K562 (cell line): ENCODE data around the gene LMF2. TPM values are rescaled to one million over a fixed set of nuclear protein-coding genes. Genes with fewer than 3 reads are reported as not detected.

Source experiments
- CCNT2 ChIP-seq: IDR thresholded peaks from 2 replicates; pipeline ENCODE4 v1.6.1; 2011; ENCODE audit warnings: borderline replicate concordance, low read depth, mild to moderate bottlenecking, moderate library complexity, mixed read lengths, low read length; ENCODE audit not compliant: insufficient read length; ENCODE audit errors: extremely low read depth
- CREM ChIP-seq: IDR thresholded peaks from 2 replicates; pipeline ENCODE4 v1.6.1; 2014; ENCODE audit warnings: antibody characterized with exemption, low read depth
- CTBP1 ChIP-seq: fragments of 450-650 bp; IDR thresholded peaks from 2 replicates; pipeline ENCODE4 v1.6.1; 2016; ENCODE audit warnings: borderline replicate concordance
- KDM1A ChIP-seq, 2 experiments: fragments of 450-650 bp; IDR thresholded peaks; 2 replicates each; pipeline ENCODE4 v1.6.1; 2016; ENCODE audit warnings: mild to moderate bottlenecking in 2 of 2
- MEIS2 ChIP-seq: fragments of 450-650 bp; IDR thresholded peaks from 2 replicates; pipeline ENCODE4 v1.6.1; 2014; ENCODE audit warnings: mild to moderate bottlenecking; ENCODE audit not compliant: partially characterized antibody
- MTA3 ChIP-seq: fragments of 450-650 bp; formaldehyde crosslinking; IDR thresholded peaks from 2 replicates; pipeline ENCODE4 v1.6.1; 2017; ENCODE audit warnings: mild to moderate bottlenecking, borderline replicate concordance
- NFYB ChIP-seq: IDR thresholded peaks from 2 replicates; pipeline ENCODE4 v1.6.1; 2011; ENCODE audit warnings: mild to moderate bottlenecking, moderate library complexity; ENCODE audit not compliant: insufficient read length; ENCODE audit errors: extremely low read depth
- NR2C2 ChIP-seq, 2 experiments: fragments of 200-800 bp in 1 of 2; sonication (Bioruptor generic) in 1 of 2; sonication (generic) in 1 of 2; formaldehyde crosslinking in 1 of 2; IDR thresholded peaks; 2 replicates each; pipeline versions ENCODE4 v1.6.1 to v1.8.0; 2016 to 2022; ENCODE audit warnings: mild to moderate bottlenecking in 1 of 2, missing compliant biosample characterization in 1 of 2, missing genetic modification characterization in 1 of 2, missing genetic modification reagents in 1 of 2
- NRF1 ChIP-seq, 2 experiments: fragments of 450-650 bp; IDR thresholded peaks in 1 of 2; conservative IDR thresholded peaks in 1 of 2; 2 replicates each; pipeline ENCODE4 v1.6.1; 2014; ENCODE audit warnings: mild to moderate bottlenecking in 2 of 2
- POLR2A ChIP-seq: fragments of 450-650 bp; conservative IDR thresholded peaks from 2 replicates; pipeline ENCODE4 v1.6.1; 2016
- POLR2B ChIP-seq: fragments of 450-650 bp; IDR thresholded peaks from 2 replicates; pipeline ENCODE4 v1.6.1; 2018; ENCODE audit warnings: low read depth; ENCODE audit not compliant: partially characterized antibody
- POLR2G ChIP-seq: fragments of 200-400 bp; formaldehyde crosslinking; IDR thresholded peaks from 2 replicates; pipeline ENCODE4 v1.6.1; 2017; ENCODE audit warnings: low read depth, mild to moderate bottlenecking, antibody characterized with exemption, low read length, moderate library complexity
- TBP ChIP-seq: optimal IDR thresholded peaks from 2 replicates; pipeline ENCODE3; 2011; ENCODE audit warnings: low read depth, low read length, improper control_type of control experiment
- ZFX ChIP-seq: sonication (generic); formaldehyde crosslinking; IDR thresholded peaks from 2 replicates; pipeline ENCODE4 v1.8.0; 2022; ENCODE audit warnings: mild to moderate bottlenecking, missing genetic modification reagents, moderate library complexity
- polyA plus RNA-seq, 8 experiments: library from polyadenylated mRNA; depleted of rRNA in 4 of 8; stranded (reverse) in 5 of 8; unstranded in 3 of 8; fragments of >200 nt; fragmentation: Nextera tagmentation in 2 of 8; fragmentation: Illumina TruSeq in 1 of 8; extraction: Ambion mirVana in 2 of 8; extraction: Trizol in 1 of 8; gene quantifications; 2 replicates each; pipeline versions ENCODE4 v1.2.1 to v1.2.3, GENCODE V29; 2011 to 2014; ENCODE audit warnings: inconsistent platforms in 1 of 8, missing spikeins in 1 of 8
- total RNA-seq, 7 experiments: library from RNA; depleted of rRNA in 6 of 7; stranded (reverse); fragments of >200 nt in 6 of 7; fragmentation: Illumina TruSeq in 2 of 7; extraction: Trizol in 2 of 7; gene quantifications; 2 replicates each; pipeline versions ENCODE4 v1.2.1 to v1.2.3, GENCODE V29; 2011 to 2021; ENCODE audit warnings: low replicate concordance in 1 of 7
- TF ChIP-seq, protein P1 (sequence below): fragments of 250-450 bp; sonication (Bioruptor Pico); IDR thresholded peaks from 2 replicates; pipeline ENCODE4 v1.8.0; 2022; ENCODE audit warnings: moderate library complexity, mild to moderate bottlenecking, inconsistent platforms
- TF ChIP-seq, protein P2 (sequence below): fragments of 200-800 bp; sonication (Bioruptor generic); IDR thresholded peaks from 2 replicates; pipeline ENCODE4 v1.6.1; 2017; ENCODE audit warnings: missing genetic modification characterization, missing compliant biosample characterization
- TF ChIP-seq, protein P3 (sequence below), 2 experiments: IDR thresholded peaks; 2 replicates each; pipeline ENCODE4 v1.6.1; 2011; ENCODE audit warnings: borderline replicate concordance in 1 of 2, control low read depth in 1 of 2, low read depth in 1 of 2, low read length in 1 of 2, mild to moderate bottlenecking in 1 of 2, mixed read lengths in 1 of 2, moderate library complexity in 1 of 2; ENCODE audit not compliant: insufficient read depth in 1 of 2, insufficient read length in 1 of 2, poor library complexity in 1 of 2, severe bottlenecking in 1 of 2; ENCODE audit errors: extremely low read depth in 1 of 2
- TF ChIP-seq, protein P4 (sequence below), 2 experiments: fragments of 450-650 bp; IDR thresholded peaks; 2 replicates each; pipeline ENCODE4 v1.6.1; 2016

LMF2 gene
- total and polyA plus RNA-seq, 9 of the 15 experiments (the other 6 are each of a cell fraction or from before 2014, with no cell fraction given): 0.08 to 37.1 (median 7.6) TPM

DNA sequence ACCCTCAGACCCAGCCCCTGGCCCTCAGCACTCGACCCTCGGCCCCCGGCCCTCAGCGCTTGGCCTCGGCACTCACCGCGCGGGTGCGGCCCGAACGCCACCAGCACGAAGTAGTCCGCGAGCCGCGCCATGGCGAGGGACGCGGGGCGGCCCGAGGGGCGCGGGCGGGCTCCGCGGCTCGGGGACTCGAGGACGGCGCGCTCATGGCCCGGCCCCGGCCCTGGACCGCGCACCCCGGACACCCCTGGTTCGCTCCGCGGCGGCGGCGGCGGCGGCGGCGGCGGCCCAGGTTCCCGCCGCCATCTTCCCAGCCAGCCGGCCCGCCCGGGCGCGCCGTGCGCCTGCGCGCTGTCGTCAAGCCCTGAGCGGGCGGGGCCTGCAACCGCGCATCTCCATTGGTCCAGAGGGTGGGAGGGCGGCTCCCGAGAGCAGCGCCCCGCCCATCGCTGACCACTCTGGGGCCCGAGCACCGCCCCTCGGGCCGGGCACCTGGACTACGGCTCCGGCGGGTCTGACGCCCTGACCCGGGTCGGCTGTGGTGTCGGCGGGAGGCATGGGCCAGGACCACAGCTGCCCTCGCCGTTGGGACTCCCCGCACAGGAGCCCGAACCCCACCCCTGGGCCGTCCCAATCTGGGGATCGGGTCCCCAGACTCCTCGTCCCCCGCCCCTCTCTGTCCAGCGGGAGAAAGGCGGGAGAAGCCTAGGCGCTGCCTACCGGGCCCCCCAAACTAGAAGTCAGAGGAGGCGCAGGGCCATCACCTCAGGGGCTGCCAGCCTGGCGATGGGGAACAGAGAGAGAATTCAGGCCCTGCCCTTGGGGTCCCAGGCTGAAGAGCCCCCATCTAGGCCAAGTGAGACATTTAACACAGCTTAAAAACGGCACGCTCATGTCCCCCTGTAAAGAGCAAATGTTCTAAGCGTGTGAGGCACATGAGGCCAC is 32.5 kb downstream of the LMF2 start, which contains the start of gene SBF1 (continued):
- TF ChIP-seq, protein P1, sequence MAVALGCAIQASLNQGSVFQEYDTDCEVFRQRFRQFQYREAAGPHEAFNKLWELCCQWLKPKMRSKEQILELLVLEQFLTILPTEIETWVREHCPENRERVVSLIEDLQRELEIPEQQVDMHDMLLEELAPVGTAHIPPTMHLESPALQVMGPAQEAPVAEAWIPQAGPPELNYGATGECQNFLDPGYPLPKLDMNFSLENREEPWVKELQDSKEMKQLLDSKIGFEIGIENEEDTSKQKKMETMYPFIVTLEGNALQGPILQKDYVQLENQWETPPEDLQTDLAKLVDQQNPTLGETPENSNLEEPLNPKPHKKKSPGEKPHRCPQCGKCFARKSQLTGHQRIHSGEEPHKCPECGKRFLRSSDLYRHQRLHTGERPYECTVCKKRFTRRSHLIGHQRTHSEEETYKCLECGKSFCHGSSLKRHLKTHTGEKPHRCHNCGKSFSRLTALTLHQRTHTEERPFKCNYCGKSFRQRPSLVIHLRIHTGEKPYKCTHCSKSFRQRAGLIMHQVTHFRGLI (CRISPR knock-in tag): no peak
- TF ChIP-seq, protein P2, sequence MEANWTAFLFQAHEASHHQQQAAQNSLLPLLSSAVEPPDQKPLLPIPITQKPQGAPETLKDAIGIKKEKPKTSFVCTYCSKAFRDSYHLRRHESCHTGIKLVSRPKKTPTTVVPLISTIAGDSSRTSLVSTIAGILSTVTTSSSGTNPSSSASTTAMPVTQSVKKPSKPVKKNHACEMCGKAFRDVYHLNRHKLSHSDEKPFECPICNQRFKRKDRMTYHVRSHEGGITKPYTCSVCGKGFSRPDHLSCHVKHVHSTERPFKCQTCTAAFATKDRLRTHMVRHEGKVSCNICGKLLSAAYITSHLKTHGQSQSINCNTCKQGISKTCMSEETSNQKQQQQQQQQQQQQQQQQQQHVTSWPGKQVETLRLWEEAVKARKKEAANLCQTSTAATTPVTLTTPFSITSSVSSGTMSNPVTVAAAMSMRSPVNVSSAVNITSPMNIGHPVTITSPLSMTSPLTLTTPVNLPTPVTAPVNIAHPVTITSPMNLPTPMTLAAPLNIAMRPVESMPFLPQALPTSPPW (CRISPR knock-in tag): peak; percentile 48
- TF ChIP-seq NRF1 (conservative IDR thresholded peaks at IDR 0.05 in 1 of 2, IDR thresholded peaks at IDR 0.05 in 1 of 2) (peak; percentile 91 to 93), NFYB (no peak), KDM1A (IDR thresholded peaks at IDR 0.05) (no peak), NR2C2 (CRISPR knock-in tag; IDR thresholded peaks at IDR 0.05) (no peak), NR2C2 (tag; IDR thresholded peaks at IDR 0.05) (no peak), POLR2A (peak; percentile 59; the same call in 1 of the 2 replicates), POLR2G (peak; percentile 86), CREM (peak; percentile 36), MTA3 (peak; percentile 42; the same call in 1 of the 2 replicates), POLR2B (peak; percentile 39), MEIS2 (peak; percentile 71), ZFX (peak; percentile 46), CTBP1 (peak; percentile 29; the same call in 1 of the 2 replicates), CCNT2 (peak; percentile 43), TBP (peak; percentile 30)
- TF ChIP-seq, protein P3, sequence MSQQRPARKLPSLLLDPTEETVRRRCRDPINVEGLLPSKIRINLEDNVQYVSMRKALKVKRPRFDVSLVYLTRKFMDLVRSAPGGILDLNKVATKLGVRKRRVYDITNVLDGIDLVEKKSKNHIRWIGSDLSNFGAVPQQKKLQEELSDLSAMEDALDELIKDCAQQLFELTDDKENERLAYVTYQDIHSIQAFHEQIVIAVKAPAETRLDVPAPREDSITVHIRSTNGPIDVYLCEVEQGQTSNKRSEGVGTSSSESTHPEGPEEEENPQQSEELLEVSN (IDR thresholded peaks at IDR 0.05; ENCODE audit: borderline replicate concordance in 1 of 2, extremely low read depth in 1 of 2, insufficient read depth in 1 of 2, insufficient read length in 1 of 2, low read depth in 1 of 2, low read length in 1 of 2, poor library complexity in 1 of 2, severe bottlenecking in 1 of 2): peak; percentile 12 to 53
- TF ChIP-seq, protein P4, sequence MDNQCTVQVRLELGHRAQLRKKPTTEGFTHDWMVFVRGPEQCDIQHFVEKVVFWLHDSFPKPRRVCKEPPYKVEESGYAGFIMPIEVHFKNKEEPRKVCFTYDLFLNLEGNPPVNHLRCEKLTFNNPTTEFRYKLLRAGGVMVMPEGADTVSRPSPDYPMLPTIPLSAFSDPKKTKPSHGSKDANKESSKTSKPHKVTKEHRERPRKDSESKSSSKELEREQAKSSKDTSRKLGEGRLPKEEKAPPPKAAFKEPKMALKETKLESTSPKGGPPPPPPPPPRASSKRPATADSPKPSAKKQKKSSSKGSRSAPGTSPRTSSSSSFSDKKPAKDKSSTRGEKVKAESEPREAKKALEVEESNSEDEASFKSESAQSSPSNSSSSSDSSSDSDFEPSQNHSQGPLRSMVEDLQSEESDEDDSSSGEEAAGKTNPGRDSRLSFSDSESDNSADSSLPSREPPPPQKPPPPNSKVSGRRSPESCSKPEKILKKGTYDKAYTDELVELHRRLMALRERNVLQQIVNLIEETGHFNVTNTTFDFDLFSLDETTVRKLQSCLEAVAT (IDR thresholded peaks at IDR 0.05): no peak
